Left renal cortex interstitium (tissue), 4 donors: Measurements from ENCODE around the gene PLEKHM1. TPM values are rescaled to one million over a fixed set of nuclear protein-coding genes. Genes with fewer than 3 reads are reported as not detected.

Experiments
- DNase-seq, 4 donors: peaks; one replicate each; pipeline ENCODE4 v3.0.0-alpha.2; 2013; ENCODE audit warnings: low read depth in 4 of 4, low spot score in 2 of 4, missing footprints in 1 of 4
- polyA plus RNA-seq, 4 donors: library from polyadenylated mRNA; unstranded; fragments of 120-200 nt; gene quantifications; one replicate each; pipeline ENCODE4 v1.2.1, GENCODE V29; 2013; ENCODE audit not compliant: insufficient read length in 4 of 4

Gene PLEKHM1
- polyA plus RNA-seq, 4 donors = 10.4 to 18.6 (median 15.0) TPM

DNA sequence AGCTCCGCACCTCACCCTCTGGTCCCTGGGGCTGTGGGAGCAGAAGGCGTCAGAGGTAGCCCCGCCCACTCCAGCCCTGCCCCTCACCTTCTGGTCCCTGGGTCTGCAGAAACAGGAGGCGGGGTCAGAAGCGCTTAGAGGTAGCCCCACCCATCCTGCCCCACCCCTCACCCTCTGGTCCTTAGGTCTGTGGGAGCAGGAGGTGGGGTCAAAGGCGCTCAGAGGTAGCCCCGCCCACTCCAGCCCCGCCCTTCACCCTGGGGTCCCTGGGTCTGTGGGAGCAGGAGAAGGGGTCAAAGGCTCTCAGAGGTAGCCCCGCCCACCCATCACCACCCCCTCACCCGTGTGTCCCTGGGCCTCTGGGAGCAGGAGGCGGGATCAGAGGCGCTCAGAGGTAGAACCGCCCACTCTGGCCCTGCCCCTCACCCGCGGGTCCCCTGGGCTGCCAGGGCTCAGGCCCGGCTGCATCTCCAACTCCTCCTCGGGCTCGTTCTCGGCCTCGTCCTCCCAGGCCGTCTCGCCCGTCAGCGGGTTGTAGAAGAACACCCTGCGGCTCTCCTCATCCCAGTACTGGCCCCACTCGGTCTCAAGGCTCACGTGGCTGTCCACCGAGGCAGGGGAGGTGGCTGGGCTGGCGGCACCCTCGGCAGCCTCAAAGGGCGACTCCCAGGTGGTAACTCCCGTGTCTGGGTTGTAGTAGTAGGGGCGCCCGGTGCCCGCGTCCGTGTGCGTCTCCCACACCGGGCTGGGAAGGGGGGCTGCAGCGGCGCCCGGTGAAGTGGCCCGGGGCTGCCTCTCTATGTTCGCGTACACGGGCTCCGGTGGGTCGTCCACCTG lies 85.1 kb downstream of the PLEKHM1 start:
- no peak for DNase-seq

DNA sequence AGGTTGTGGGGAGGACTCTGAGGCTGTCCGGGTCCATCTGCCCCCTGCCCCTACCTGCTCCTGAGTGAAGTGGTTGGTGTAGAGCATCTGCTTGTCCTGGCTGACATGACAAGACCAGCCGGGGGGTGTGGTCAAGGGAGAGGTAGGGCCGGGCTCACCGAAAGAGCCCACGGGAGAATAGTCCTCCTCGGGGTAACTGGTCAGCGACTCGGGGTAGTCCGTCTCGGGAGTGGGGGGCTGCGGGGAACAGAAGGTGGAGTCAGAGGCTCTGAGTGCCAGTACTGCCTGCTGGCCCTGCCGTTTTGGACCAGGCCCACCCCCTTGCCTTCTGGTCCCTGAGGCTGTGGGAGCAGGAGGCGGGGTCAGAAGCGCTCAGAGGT lies 85.7 kb downstream of the PLEKHM1 start:
- no peak for DNase-seq

GRCh38 chr17:45403906-45404490 lies 86.5 kb downstream of the PLEKHM1 start:
- no peak for DNase-seq

DNA sequence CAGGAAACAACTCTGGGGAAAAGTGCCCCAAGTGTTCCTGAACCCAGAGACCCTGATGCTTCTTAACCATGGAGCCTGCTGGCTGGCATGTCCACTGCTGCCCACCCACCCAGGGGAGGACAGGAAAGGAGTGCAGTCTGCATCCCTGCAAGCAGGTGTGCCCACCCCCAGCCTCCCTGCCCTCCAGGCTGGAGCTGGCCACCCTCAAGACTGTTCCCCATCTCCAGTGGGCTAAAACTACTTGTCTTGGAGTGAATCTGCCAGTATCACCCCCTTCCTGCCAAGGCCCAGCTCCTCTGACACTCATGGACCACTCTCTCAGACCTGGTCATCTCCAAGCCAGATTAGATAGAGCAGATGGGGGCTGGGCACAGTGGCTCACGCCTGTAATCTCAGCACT lies 87.6 kb downstream of the PLEKHM1 start:
- no peak for DNase-seq

DNA sequence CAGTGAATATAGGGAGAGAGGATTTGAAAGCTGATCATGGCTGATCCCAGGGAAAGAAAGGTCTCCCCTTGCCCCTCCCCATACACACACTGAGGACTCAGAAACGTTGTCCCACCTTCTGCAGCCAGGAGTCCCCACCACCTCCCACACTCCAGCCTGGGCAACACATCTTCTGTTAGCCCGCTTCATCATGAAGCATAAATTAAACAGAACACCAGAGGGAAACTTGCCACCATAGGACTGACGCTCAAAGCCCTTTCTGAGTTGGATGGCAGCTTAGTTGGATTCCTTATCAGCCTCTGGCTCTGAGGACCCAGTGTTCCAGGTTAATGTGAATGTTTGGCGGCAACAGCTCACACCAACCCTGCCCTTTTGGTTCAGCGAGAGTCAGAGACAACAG lies 91.7 kb downstream of the PLEKHM1 start:
- no peak for DNase-seq

GRCh38 chr17:45397796-45398195 lies 92.7 kb downstream of the PLEKHM1 start:
- DNase-seq = no peak

DNA sequence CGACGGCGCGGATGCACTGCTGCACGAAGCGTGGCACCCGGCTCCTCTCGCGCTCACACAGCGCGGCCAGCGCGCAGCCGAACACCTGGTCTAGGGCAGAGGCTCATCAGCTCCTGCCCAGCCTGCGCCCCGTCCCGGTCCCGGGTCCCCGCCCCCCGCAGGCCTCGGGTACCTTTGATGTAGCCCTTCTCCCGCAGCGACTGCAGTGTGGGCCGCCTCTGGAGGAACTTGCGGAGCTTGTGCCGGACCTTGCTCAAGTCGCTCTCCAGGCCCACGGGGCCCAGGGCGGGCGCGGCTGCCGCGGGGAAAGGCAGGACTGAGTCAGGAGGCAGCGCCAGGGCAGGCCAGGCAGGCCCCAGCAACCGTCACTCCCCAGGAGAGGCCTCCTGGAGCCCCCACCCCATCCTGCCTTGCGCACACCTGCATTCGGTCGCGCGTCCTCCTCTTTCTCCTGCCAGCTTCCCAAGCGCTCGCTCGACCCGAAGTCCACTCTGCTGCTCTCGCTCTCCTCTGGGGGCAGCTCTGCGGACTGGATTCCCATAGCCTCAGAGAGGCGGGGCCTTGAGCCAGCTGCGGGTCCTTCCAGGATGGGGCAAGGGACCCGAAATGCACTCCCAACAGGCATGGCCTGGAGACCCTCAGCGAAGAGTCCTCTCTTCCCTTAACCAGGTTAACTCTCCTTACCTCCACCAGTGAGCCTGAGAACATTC lies 93.9 kb downstream of the PLEKHM1 start:
- DNase-seq = no peak

- no peak for DNase-seq
Observed at GRCh38 chr17:45395569-45396415, 94.7 kb downstream of the PLEKHM1 start.

- DNase-seq = peak in 3 of 4 donors; percentile 76 to 90 (median 83)
Observed at GRCh38 chr17:45394913-45395568, 95.5 kb downstream of the PLEKHM1 start.

DNA sequence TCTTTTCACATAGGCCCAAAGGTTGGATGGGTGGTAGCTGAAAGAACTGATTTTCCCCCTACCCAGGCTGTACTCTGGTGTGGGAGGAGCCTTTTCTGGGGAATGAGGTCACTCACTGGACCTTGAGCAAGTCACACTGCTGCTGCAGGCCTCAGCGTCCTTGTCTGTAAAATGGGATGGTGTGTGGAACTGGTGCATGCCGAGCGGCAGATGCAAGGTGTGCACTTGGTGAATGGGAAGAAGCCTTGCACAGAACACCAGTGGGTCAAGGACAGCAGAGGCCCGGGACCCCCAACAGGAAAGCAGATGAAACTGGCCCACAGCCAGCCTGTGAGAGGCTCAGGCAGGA lies 96.0 kb downstream of the PLEKHM1 start:
- no peak for DNase-seq

DNA sequence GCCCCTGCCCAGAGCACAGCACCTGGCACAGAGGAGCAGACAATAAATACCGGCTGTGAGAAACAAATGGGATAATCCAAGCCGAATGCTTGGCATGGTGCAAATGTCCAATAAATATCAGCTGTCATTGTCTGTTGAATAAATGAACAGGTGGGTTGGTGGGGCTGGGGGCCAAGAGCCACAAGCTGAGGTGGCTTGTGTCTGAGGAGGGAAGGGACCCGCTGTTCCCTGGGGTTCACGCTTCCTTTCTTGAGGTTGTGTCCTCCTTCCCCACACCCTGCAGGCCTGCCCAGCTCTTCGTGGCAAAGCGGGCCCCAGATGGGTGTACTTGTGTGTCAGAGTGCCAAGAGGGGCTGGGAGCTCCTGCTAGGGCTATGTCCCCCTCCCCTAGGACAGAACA lies 96.4 kb downstream of the PLEKHM1 start:
- DNase-seq = no peak

DNA sequence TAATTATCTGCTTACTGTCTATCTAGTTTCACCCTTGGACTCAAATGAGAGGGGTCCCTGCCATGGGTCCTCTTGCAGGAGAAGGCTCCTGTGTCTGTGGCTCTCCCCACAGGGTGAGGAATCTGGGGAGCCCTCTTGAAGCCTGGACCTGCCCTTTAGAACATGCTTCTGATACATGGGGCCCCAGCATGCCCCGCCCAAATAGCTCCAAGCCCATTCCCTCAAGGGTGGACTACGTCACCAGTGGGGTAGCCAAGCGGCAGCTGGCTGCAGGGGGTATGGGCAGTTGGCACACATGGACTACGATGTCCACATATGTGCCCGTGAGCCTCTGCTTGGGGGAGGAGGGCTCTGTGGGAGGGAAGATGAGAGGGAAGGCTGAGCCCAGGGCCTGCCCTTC lies 97.1 kb downstream of the PLEKHM1 start:
- DNase-seq = no peak

- no peak for DNase-seq
Observed at GRCh38 chr17:45391918-45392317, 98.6 kb downstream of the PLEKHM1 start.

DNA sequence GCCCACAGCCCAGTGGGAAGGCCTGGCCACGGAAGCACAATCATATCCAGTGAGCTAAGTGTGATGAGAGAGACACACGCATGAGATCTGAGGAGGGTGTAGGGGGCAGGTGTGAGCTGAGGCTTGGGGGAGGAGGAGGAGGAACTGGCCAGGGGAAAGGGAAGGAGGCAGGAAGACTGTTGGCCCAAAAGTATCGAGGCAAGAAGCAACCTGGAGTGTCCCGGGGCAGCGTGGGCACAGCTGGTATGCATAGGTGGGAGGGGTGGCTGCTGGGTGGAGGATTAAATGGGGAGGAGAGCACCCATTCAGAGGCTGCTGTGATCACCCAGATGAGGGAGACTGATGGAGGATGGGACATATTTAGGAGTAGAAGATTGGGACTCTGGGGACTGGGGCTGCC lies 99.2 kb downstream of the PLEKHM1 start:
- no peak for DNase-seq

DNA sequence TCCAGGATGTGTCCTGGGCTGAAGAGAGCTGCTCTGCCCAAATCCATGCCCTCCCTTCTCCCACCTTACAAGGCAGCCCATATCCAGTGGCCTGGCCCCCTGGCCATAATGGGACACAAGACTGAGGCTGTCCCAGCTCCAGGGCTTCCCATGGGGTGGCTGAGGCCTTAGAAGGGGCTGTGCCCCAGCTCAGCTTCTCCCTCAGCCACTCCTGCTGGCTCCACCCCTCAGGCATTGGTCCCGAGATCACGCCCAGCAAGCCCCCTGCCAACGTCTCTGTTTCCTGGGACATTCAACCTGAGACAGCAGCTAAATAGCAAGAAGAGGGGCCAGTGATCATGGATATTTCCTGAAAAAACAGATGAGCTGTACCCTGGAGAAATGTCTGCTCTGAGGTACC lies 101.2 kb downstream of the PLEKHM1 start:
- no peak for DNase-seq

DNA sequence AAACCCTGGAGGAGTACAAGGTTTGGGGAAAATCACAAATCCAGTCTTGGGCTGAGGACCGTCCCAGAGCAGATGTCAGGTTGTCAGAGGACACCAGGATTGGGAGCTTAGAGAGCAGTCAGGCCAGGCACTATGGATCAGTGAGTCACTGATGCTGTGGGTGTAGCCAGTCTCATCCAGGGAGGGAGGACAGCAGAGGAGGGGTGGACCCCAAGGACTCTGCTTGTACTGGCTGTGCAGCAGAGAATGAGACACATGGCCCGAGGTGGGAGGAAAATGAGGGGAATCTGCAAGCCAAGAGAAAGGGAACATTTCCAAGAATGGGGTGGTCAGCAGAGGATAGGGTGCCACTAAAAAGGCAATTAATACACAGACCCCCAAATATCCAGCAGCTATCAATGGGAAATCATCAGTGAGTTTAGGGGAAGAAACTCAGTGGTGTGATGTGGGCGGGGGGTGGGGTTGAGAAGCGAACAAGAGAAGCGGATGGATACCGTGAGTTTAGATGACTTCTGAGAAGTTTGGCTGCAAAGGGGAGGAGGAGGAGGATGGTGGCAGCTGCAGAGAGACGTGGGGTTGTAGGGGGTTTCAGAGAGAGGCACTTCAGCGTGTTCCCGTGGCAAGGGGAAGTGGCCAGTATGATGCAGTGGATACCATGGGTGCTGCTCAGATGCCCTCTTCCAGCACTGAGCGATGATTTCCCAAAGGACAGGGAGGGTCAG lies 101.8 kb downstream of the PLEKHM1 start:
- DNase-seq = no peak

DNA sequence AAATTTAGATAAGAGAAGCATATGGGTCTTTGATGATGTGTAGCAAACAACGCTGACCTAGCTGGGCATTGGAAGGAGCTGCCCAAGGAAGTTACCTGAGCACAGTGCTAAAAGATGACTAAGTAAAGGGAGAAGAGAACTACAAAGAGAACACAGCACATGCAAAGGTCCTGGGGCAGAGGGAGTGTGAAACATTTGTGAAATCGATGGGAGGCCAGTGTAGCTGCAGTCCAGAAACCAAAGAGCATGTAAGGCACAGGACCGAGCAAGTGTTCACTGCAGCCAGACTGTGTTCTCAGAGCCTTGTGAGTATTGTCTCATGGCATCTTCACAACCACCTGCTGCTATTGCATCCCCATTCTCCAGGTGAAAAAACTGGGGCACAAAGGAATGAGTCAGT lies 102.8 kb downstream of the PLEKHM1 start:
- no peak for DNase-seq

- no peak for DNase-seq
Observed at GRCh38 chr17:45386178-45386577, 104.3 kb downstream of the PLEKHM1 start.
